Tibial nerve (tissue), 4 donors: ENCODE measurements around the gene KRT6B. TPM values are rescaled to one million over a fixed set of nuclear protein-coding genes. Genes with fewer than 3 reads are reported as not detected.

Source experiments
- DNase-seq, 2 donors: peaks; one replicate each; pipeline ENCODE4 v3.0.0-alpha.2; 2019; ENCODE audit warnings: low spot score in 2 of 2
- H3K27ac ChIP-seq, 4 donors: fragments of 200-600 bp; sonication (generic) in 3 of 4; one replicate each; pipeline ENCODE4 v1.5.1; 2017 to 2019; ENCODE audit warnings: mild to moderate bottlenecking in 1 of 4
- H3K27me3 ChIP-seq, 2 donors: fragments of 200-600 bp; sonication (generic) in 1 of 2; one replicate each; pipeline versions ENCODE4 v1.5.1 to v1.6.0; 2017 to 2019
- H3K36me3 ChIP-seq, 3 donors: fragments of 200-600 bp; sonication (generic); one replicate each; pipeline ENCODE4 v1.5.1; 2018 to 2019
- H3K4me1 ChIP-seq, 4 donors: fragments of 200-600 bp; sonication (generic) in 3 of 4; one replicate each; pipeline ENCODE4 v1.5.1; 2017 to 2019
- H3K4me3 ChIP-seq, 4 donors: fragments of 200-600 bp; sonication (generic) in 3 of 4; one replicate each; pipeline ENCODE4 v1.5.1; 2017 to 2019; ENCODE audit warnings: mild to moderate bottlenecking in 1 of 4, moderate library complexity in 1 of 4
- H3K9me3 ChIP-seq, 4 donors: fragments of 200-600 bp; sonication (generic) in 3 of 4; one replicate each; pipeline ENCODE4 v1.5.1; 2017 to 2019
- CTCF ChIP-seq, 5 experiments: fragments of 200-600 bp in 3 of 5; fragments of 450-650 bp in 2 of 5; sonication (generic) in 3 of 5; IDR thresholded peaks; one replicate each; pipeline ENCODE4 v1.5.1; 2016 to 2019; ENCODE audit warnings: antibody characterized with exemption in 5 of 5, mild to moderate bottlenecking in 3 of 5, moderate library complexity in 2 of 5
- EP300 ChIP-seq, 2 donors: sonication (generic); formaldehyde crosslinking; IDR thresholded peaks; one replicate each; pipeline ENCODE4 v1.6.1; 2017; ENCODE audit warnings: antibody characterized with exemption in 2 of 2, mild to moderate bottlenecking in 1 of 2
- POLR2A ChIP-seq, 2 donors: fragments of 450-650 bp; IDR thresholded peaks; one replicate each; pipeline ENCODE4 v1.6.1; 2017; ENCODE audit warnings: antibody characterized with exemption in 2 of 2, mild to moderate bottlenecking in 2 of 2, moderate library complexity in 2 of 2
- WGBS, 2 donors: methylation state at CpG; one replicate each; pipeline ENCODE4 v1.1.5; 2018; 5-methylcytosine and 5-hydroxymethylcytosine counted together
- total RNA-seq, 4 donors: library from RNA; depleted of rRNA; stranded (reverse); fragments of >200 nt; gene quantifications; one replicate each; pipeline ENCODE4 v1.1.0, GENCODE V29; 2016

KRT6B gene
- total RNA-seq, 4 donors from 2014 or later: not detected

GRCh38 chr12:52401926-52402325 is 50.0 kb downstream of the KRT6B start:
- TF ChIP-seq POLR2A (IDR thresholded peaks at IDR 0.05) (no peak), EP300 (IDR thresholded peaks at IDR 0.05) (no peak), CTCF (IDR thresholded peaks at IDR 0.05) (no peak)
- no peak overlapping the region for H3K4me3 ChIP-seq
- H3K36me3 ChIP-seq: no peaks in the 10 kb centered on the region
- no peaks in the 10 kb centered on the region for H3K9me3 ChIP-seq
- H3K27me3 ChIP-seq: no peaks in the 10 kb centered on the region
- no peaks in the 10 kb centered on the region for H3K4me1 ChIP-seq
- H3K27ac ChIP-seq: no peak overlapping the region
- no peak for DNase-seq
- 65 to 79% methylated on average over 4 of the region's 4 CpGs for WGBS, 2 donors

- 82 to 85% methylated on average over 5 of the region's 5 CpGs for WGBS, 2 donors
Observed at GRCh38 chr12:52401526-52401925, 50.4 kb downstream of the KRT6B start.

GRCh38 chr12:52400906-52401305 is 51.0 kb downstream of the KRT6B start:
- Histone ChIP-seq H3K4me1 (no peaks in the 10 kb centered on the region), H3K27ac (no peak overlapping the region), H3K4me3 (no peak overlapping the region), H3K36me3 (no peaks in the 10 kb centered on the region), H3K9me3 (no peaks in the 10 kb centered on the region), H3K27me3 (no peaks in the 10 kb centered on the region)
- WGBS, 2 donors: 93 to 94% methylated on average over 9 of the region's 9 CpGs
- TF ChIP-seq POLR2A (IDR thresholded peaks at IDR 0.05): no peak
- TF ChIP-seq CTCF (IDR thresholded peaks at IDR 0.05): no peak
- TF ChIP-seq EP300 (IDR thresholded peaks at IDR 0.05): no peak
- no peak for DNase-seq

More at GRCh38 chr12:52401526-52401925, 50.4 kb downstream of the KRT6B start:
- Histone ChIP-seq H3K4me1 (no peaks in the 10 kb centered on the region), H3K27ac (no peak overlapping the region), H3K36me3 (no peaks in the 10 kb centered on the region), H3K4me3 (no peak overlapping the region), H3K9me3 (no peaks in the 10 kb centered on the region), H3K27me3 (no peaks in the 10 kb centered on the region)
- TF ChIP-seq CTCF (IDR thresholded peaks at IDR 0.05): no peak
- no peak for TF ChIP-seq POLR2A (IDR thresholded peaks at IDR 0.05)
- no peak for TF ChIP-seq EP300 (IDR thresholded peaks at IDR 0.05)
- no peak for DNase-seq

DNA sequence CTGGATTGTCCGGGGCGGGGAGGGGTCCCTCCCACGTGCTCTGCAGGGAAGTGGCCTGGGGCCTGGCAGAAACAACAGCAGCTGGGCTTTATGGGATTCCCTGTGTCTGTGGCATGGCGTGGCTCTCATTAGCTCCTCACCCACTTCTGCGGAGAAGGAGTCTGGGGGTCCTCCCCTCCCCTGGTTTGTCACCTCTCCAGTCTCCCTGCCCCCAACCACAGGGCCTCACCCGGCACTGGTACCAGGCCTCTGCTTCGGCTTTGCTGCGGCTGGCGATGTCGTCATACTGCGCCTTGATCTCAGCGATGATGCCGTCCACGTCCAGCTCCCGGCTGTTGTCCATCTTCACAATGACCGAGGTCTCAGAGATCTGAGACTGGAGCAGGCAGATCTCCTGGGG is 52.2 kb downstream of the KRT6B start:
- Histone ChIP-seq H3K36me3 (no peaks in the 10 kb centered on the region), H3K4me1 (no peaks in the 10 kb centered on the region), H3K9me3 (no peaks in the 10 kb centered on the region), H3K27me3 (no peaks in the 10 kb centered on the region), H3K27ac (no peak overlapping the region), H3K4me3 (no peak overlapping the region)
- DNase-seq: no peak
- TF ChIP-seq POLR2A (IDR thresholded peaks at IDR 0.05): no peak
- TF ChIP-seq EP300 (IDR thresholded peaks at IDR 0.05): no peak
- no peak for TF ChIP-seq CTCF (IDR thresholded peaks at IDR 0.05)
- WGBS, 2 donors: 92 to 93% methylated on average over 16 of the region's 16 CpGs

GRCh38 chr12:52398176-52398575 is 53.8 kb downstream of the KRT6B start:
- H3K36me3 ChIP-seq: no peaks in the 10 kb centered on the region
- no peaks in the 10 kb centered on the region for H3K27me3 ChIP-seq
- 90 to 94% methylated on average over 1 of the region's 1 CpG for WGBS, 2 donors
- no peak for DNase-seq
- H3K4me3 ChIP-seq: no peak overlapping the region
- no peak for TF ChIP-seq CTCF (IDR thresholded peaks at IDR 0.05)
- TF ChIP-seq POLR2A (IDR thresholded peaks at IDR 0.05): no peak
- TF ChIP-seq EP300 (IDR thresholded peaks at IDR 0.05): no peak
- no peak overlapping the region for H3K27ac ChIP-seq
- H3K9me3 ChIP-seq: no peaks in the 10 kb centered on the region
- no peaks in the 10 kb centered on the region for H3K4me1 ChIP-seq
